SK-N-SH (cell line): ENCODE data around the gene PLSCR3. TPM values are rescaled to one million over a fixed set of nuclear protein-coding genes. Genes with fewer than 3 reads are reported as not detected.

Source experiments
- CTCF ChIA-PET: fragments of 300-600, 350-600 bp; formaldehyde crosslinking; extraction: SDS; loops from one replicate; lab custom pipeline; 2021; lab: Yijun Ruan, JAX
- POLR2A ChIA-PET: fragments of 350-600 bp; sonication (Branson Sonifier 250); formaldehyde crosslinking; extraction: SDS; loops from one replicate; lab custom pipeline; 2020; ENCODE audit warnings: antibody characterized with exemption, inconsistent platforms; lab: Yijun Ruan, JAX
- DNase-seq: peaks from one replicate; pipeline ENCODE4 v3.0.0; 2012
- H2AFZ ChIP-seq: fragments of 200-600 bp; sonication (generic); 2 replicates; pipeline ENCODE4 v1.8.1; 2016; ENCODE audit warnings: antibody characterized with exemption, mild to moderate bottlenecking, low read depth
- H3F3A ChIP-seq: fragments of 200-600 bp; sonication (generic); replicated peaks from 2 replicates; pipeline ENCODE3; 2016; ENCODE audit warnings: antibody characterized with exemption, mild to moderate bottlenecking; ENCODE audit not compliant: insufficient read depth
- H3K27ac ChIP-seq, 2 experiments: fragments of 200-500 bp in 1 of 2; fragments of 200-600 bp in 1 of 2; sonication (Bioruptor generic) in 1 of 2; sonication (generic), shearing (Covaris generic) in 1 of 2; 2 replicates each; pipeline versions ENCODE4 v1.5.1 to v1.6.1; 2014 to 2016; ENCODE audit warnings: low read depth in 2 of 2, inconsistent platforms in 1 of 2, low read length in 1 of 2, mild to moderate bottlenecking in 1 of 2, mixed read lengths in 1 of 2
- H3K27me3 ChIP-seq: fragments of 200-600 bp; sonication (generic), shearing (Covaris generic); 2 replicates; pipeline ENCODE4 v1.6.1; 2016; ENCODE audit warnings: mixed run types; ENCODE audit not compliant: insufficient read depth
- H3K36me3 ChIP-seq, 2 experiments: fragments of 200-500 bp in 1 of 2; fragments of 200-600 bp in 1 of 2; sonication (Bioruptor generic) in 1 of 2; sonication (generic) in 1 of 2; replicated peaks in 1 of 2; 2 replicates each; pipeline versions ENCODE3 to v1.5.1; 2014 to 2016; ENCODE audit warnings: low read length in 1 of 2, mild to moderate bottlenecking in 1 of 2; ENCODE audit not compliant: insufficient read depth in 2 of 2, control insufficient read depth in 1 of 2
- H3K4me1 ChIP-seq, 2 experiments: fragments of 200-500 bp in 1 of 2; fragments of 200-600 bp in 1 of 2; sonication (Bioruptor generic) in 1 of 2; sonication (generic), shearing (Covaris generic) in 1 of 2; 2 replicates each; pipeline versions ENCODE4 v1.5.1 to v1.6.1; 2014 to 2016; ENCODE audit warnings: low read depth in 1 of 2, low read length in 1 of 2, mixed run types in 1 of 2; ENCODE audit not compliant: insufficient read depth in 2 of 2, control insufficient read depth in 1 of 2
- H3K4me2 ChIP-seq: fragments of 200-600 bp; sonication (generic), shearing (Covaris generic); 2 replicates; pipeline ENCODE4 v1.6.1; 2017; ENCODE audit warnings: mixed run types
- H3K4me3 ChIP-seq, 2 experiments: fragments of 200-500 bp in 1 of 2; fragments of 200-600 bp in 1 of 2; sonication (Bioruptor generic) in 1 of 2; sonication (generic), shearing (Covaris generic) in 1 of 2; 2 replicates each; pipeline versions ENCODE4 v1.5.1 to v1.8.1; 2014 to 2016; ENCODE audit warnings: low read depth in 2 of 2, inconsistent platforms in 1 of 2, low read length in 1 of 2, mild to moderate bottlenecking in 1 of 2, mixed read lengths in 1 of 2, moderate library complexity in 1 of 2
- H3K79me2 ChIP-seq: fragments of 200-600 bp; sonication (generic); 2 replicates; pipeline ENCODE4 v1.8.1; 2017; ENCODE audit warnings: mild to moderate bottlenecking; ENCODE audit not compliant: insufficient read depth
- H3K9ac ChIP-seq: fragments of 200-600 bp; sonication (generic); 2 replicates; pipeline ENCODE4 v1.6.1; 2017; ENCODE audit warnings: mixed run types
- H3K9me2 ChIP-seq: fragments of 200-600 bp; sonication (generic); 2 replicates; pipeline ENCODE4 v1.6.1; 2017; ENCODE audit warnings: mixed run types
- H3K9me3 ChIP-seq: fragments of 200-600 bp; sonication (generic); 2 replicates; pipeline ENCODE4 v1.6.1; 2017; ENCODE audit warnings: mixed run types, mild to moderate bottlenecking, moderate library complexity
- H4K20me1 ChIP-seq: fragments of 200-600 bp; sonication (generic); 2 replicates; pipeline ENCODE4 v1.6.1; 2017; ENCODE audit warnings: mild to moderate bottlenecking, mixed run types; ENCODE audit not compliant: insufficient read depth
- CTCF ChIP-seq: fragments of 200-600 bp; sonication (generic); IDR thresholded peaks from 2 replicates; pipeline ENCODE4 v1.6.1; 2017; ENCODE audit warnings: antibody characterized with exemption, mild to moderate bottlenecking, moderate library complexity
- FOSL2 ChIP-seq: IDR thresholded peaks from 2 replicates; pipeline ENCODE4 v1.4.0; 2012; ENCODE audit warnings: low read depth, mild to moderate bottlenecking, moderate library complexity, borderline replicate concordance
- FOXJ3 ChIP-seq: sonication (generic); formaldehyde crosslinking; IDR thresholded peaks from 2 replicates; pipeline ENCODE4 v1.5.1; 2020; ENCODE audit warnings: mild to moderate bottlenecking, missing genetic modification reagents
- JUND ChIP-seq: IDR thresholded peaks from 2 replicates; pipeline ENCODE4 v1.4.0; 2012
- MEF2A ChIP-seq: IDR thresholded peaks from 2 replicates; pipeline ENCODE4 v1.4.0; 2012; ENCODE audit warnings: low read depth, borderline replicate concordance
- NFIC ChIP-seq: IDR thresholded peaks from 2 replicates; pipeline ENCODE4 v1.4.0; 2012; ENCODE audit warnings: borderline replicate concordance
- NRF1 ChIP-seq: IDR thresholded peaks from 2 replicates; pipeline ENCODE4 v1.6.1; 2012; ENCODE audit warnings: low read depth, mild to moderate bottlenecking, low read length
- PBX3 ChIP-seq: IDR thresholded peaks from 2 replicates; pipeline ENCODE4; 2012
- RAD21 ChIP-seq: IDR thresholded peaks from 2 replicates; pipeline ENCODE4 v1.6.1; 2012; ENCODE audit warnings: mild to moderate bottlenecking, low read length
- RCOR1 ChIP-seq: fragments of 150-350 bp; IDR thresholded peaks from 2 replicates; pipeline ENCODE4 v1.6.1; 2017; ENCODE audit warnings: antibody characterized with exemption, low read length
- REST ChIP-seq: IDR thresholded peaks from 2 replicates; pipeline ENCODE4 v1.6.1; 2012; ENCODE audit warnings: mild to moderate bottlenecking, low read depth, low read length, moderate library complexity
- RFX5 ChIP-seq: IDR thresholded peaks from 2 replicates; pipeline ENCODE4 v1.6.1; 2012; ENCODE audit warnings: mild to moderate bottlenecking, improper control_type of control experiment, low read length
- SIN3A ChIP-seq: IDR thresholded peaks from 2 replicates; pipeline ENCODE4 v1.6.1; 2012; ENCODE audit warnings: low read depth, mild to moderate bottlenecking, low read length, moderate library complexity, borderline replicate concordance
- SMC3 ChIP-seq: IDR thresholded peaks from 2 replicates; pipeline ENCODE4 v1.6.1; 2012; ENCODE audit warnings: low read depth, low read length, improper control_type of control experiment
- TAF1 ChIP-seq: IDR thresholded peaks from 2 replicates; pipeline ENCODE4 v1.6.1; 2012; ENCODE audit warnings: low read depth, mild to moderate bottlenecking, low read length, moderate library complexity, borderline replicate concordance
- YY1 ChIP-seq: IDR thresholded peaks from 2 replicates; pipeline ENCODE4 v1.4.0; 2012; ENCODE audit warnings: low read depth, mild to moderate bottlenecking
- WGBS: methylation state at CpG from one replicate; pipeline ENCODE4 v1.1.6; 2017; ENCODE audit warnings: low lambda C conversion rate; 5-methylcytosine and 5-hydroxymethylcytosine counted together
- polyA plus RNA-seq, 3 experiments: library from polyadenylated mRNA; depleted of rRNA; stranded (reverse); fragments of >200 nt; gene quantifications; 2 replicates each; pipeline ENCODE4 v1.2.3, GENCODE V29; 2012
- TF ChIP-seq, protein P1 (sequence below): IDR thresholded peaks from 2 replicates; pipeline ENCODE4 v1.4.0; 2012; ENCODE audit warnings: low read depth, borderline replicate concordance
- TF ChIP-seq, protein P2 (sequence below): IDR thresholded peaks from 2 replicates; pipeline ENCODE4 v1.4.0; 2012; ENCODE audit warnings: low read depth

The PLSCR3 gene
- polyA plus RNA-seq, 1 of the 3 experiments (the other 2 are of a cell fraction): 95.0 TPM

- no peak for TF ChIP-seq REST
- TF ChIP-seq SIN3A: no peak
- no peak for TF ChIP-seq JUND
- TF ChIP-seq RFX5: no peak
- TF ChIP-seq FOXJ3 (CRISPR knock-in tag): no peak
- TF ChIP-seq FOSL2: 0 out of 2 replicates have a peak, but pooled peaks have one; percentile 16
- no peak for TF ChIP-seq TAF1
- TF ChIP-seq MEF2A: no peak
- no peak for TF ChIP-seq RAD21
- TF ChIP-seq, all 33 proteins: peak for 7
Measured at GRCh38 chr17:7440834-7441195, 46.5 kb upstream of the PLSCR3 start (continued).

- peaks cover 18% of the 10 kb centered on the region for H3F3A ChIP-seq
- H3K79me2 ChIP-seq: peaks cover 7% of the 10 kb centered on the region; the same call in 1 of the 2 replicates
- H2AFZ ChIP-seq: peak overlapping the region; percentile 88
- CTCF ChIA-PET: interaction anchor here (0.7 to 1.6 kb wide), 5 partner anchors 34 to 120 kb away, joined by 3 to 6 read pairs (median 4); no protein-coding TSS in a partner anchor
- peak overlapping the region; percentile 61 for H3K9ac ChIP-seq
- 11% methylated on average over 32 of the region's 46 CpGs for WGBS
- POLR2A ChIA-PET: interaction anchor here (1.1 to 3.3 kb wide), 8 partner anchors 8 to 120 kb away, joined by 3 to 19 read pairs (median 4); partner anchors contain the start of genes NEURL4, POLR2A, TMEM256 and ZBTB4
- H3K4me1 ChIP-seq: peaks cover 7 to 30% of the 10 kb centered on the region in 2 experiments; a peak in 2 of 4 replicates
- peak overlapping the region; percentile 67 to 70 for H3K4me3 ChIP-seq
- no peaks in the 10 kb centered on the region for H3K9me2 ChIP-seq
- peak overlapping the region in 1 of 2 experiments; percentile 97; a peak in 2 of 4 replicates for H3K27ac ChIP-seq
- no peaks in the 10 kb centered on the region for H3K9me3 ChIP-seq
- peak; percentile 93 for DNase-seq
- no peaks in the 10 kb centered on the region for H4K20me1 ChIP-seq
- peak overlapping the region; percentile 95 for H3K4me2 ChIP-seq
- no peaks in the 10 kb centered on the region for H3K27me3 ChIP-seq
- H3K36me3 ChIP-seq: peaks cover 0 to 4% of the 10 kb centered on the region in 2 experiments
- TF ChIP-seq FOXJ3 (CRISPR knock-in tag) (no peak), YY1 (no peak), RCOR1 (no peak), CTCF (no peak), PBX3 (no peak), RFX5 (no peak), REST (no peak), FOSL2 (no peak), MEF2A (no peak), SMC3 (no peak), NRF1 (no peak), NFIC (peak; percentile 68; the same call in 1 of the 2 replicates), JUND (no peak)
- TF ChIP-seq, protein P1, sequence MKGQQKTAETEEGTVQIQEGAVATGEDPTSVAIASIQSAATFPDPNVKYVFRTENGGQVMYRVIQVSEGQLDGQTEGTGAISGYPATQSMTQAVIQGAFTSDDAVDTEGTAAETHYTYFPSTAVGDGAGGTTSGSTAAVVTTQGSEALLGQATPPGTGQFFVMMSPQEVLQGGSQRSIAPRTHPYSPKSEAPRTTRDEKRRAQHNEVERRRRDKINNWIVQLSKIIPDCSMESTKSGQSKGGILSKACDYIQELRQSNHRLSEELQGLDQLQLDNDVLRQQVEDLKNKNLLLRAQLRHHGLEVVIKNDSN: peak; percentile 85
- TF ChIP-seq, protein P2, sequence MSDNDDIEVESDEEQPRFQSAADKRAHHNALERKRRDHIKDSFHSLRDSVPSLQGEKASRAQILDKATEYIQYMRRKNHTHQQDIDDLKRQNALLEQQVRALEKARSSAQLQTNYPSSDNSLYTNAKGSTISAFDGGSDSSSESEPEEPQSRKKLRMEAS: no peak
Measured at GRCh38 chr17:7440113-7440833, 45.9 kb upstream of the PLSCR3 start.
